ENCODE data around the gene ACSS3. TPM values are rescaled to one million over a fixed set of nuclear protein-coding genes. Genes with fewer than 3 reads are reported as not detected.

ACSS3 gene
- total and polyA plus RNA-seq, 2 of the 8 experiments (the other 6 are each of a cell fraction or from before 2014, with no cell fraction given), result 14.4 to 24.0 TPM

DNA sequence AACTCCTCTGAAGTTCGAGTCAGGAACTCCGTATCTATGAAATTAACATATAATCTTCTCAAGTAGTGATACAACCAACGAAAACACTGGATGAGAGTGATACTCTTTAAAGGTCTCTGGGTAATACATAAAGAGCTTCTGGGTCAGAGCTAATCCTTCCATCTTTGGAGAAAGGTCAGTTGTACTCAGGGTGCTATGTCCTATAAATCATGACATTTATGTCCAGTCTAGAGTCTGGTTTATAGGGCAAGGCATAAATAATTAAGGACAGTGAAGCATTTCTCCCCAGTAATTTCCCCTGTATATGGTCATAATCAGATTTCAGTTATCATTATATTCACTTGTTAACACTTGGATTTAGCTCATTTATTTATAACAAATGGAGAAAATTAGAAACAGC, 90.6 kb downstream of the ACSS3 start (continued):
- TF ChIP-seq KDM1A (IDR thresholded peaks at IDR 0.05; ENCODE audit: borderline replicate concordance, low read length), result no peak
- no peak for TF ChIP-seq CHD1 (IDR thresholded peaks at IDR 0.05; ENCODE audit: low read depth, low read length)
- no peak for TF ChIP-seq TAF7 (optimal IDR thresholded peaks at IDR 0.05; ENCODE audit: borderline replicate concordance, low read depth, low read length)
- no peak for TF ChIP-seq CTBP2 (IDR thresholded peaks at IDR 0.05; ENCODE audit: borderline replicate concordance, insufficient read depth, insufficient read length, low read length)
- TF ChIP-seq, protein P1, sequence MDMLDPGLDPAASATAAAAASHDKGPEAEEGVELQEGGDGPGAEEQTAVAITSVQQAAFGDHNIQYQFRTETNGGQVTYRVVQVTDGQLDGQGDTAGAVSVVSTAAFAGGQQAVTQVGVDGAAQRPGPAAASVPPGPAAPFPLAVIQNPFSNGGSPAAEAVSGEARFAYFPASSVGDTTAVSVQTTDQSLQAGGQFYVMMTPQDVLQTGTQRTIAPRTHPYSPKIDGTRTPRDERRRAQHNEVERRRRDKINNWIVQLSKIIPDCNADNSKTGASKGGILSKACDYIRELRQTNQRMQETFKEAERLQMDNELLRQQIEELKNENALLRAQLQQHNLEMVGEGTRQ (IDR thresholded peaks at IDR 0.05; ENCODE audit: low read length), result no peak
- TF ChIP-seq BRCA1 (IDR thresholded peaks at IDR 0.05; ENCODE audit: low read depth, low read length), result no peak
- no peak for TF ChIP-seq CBX5 (IDR thresholded peaks at IDR 0.05; ENCODE audit: low read depth, low read length)

Measured in H1 (cell line).